Measurements from ENCODE around the gene ACSS1.

- TF ChIP-seq, protein P1, sequence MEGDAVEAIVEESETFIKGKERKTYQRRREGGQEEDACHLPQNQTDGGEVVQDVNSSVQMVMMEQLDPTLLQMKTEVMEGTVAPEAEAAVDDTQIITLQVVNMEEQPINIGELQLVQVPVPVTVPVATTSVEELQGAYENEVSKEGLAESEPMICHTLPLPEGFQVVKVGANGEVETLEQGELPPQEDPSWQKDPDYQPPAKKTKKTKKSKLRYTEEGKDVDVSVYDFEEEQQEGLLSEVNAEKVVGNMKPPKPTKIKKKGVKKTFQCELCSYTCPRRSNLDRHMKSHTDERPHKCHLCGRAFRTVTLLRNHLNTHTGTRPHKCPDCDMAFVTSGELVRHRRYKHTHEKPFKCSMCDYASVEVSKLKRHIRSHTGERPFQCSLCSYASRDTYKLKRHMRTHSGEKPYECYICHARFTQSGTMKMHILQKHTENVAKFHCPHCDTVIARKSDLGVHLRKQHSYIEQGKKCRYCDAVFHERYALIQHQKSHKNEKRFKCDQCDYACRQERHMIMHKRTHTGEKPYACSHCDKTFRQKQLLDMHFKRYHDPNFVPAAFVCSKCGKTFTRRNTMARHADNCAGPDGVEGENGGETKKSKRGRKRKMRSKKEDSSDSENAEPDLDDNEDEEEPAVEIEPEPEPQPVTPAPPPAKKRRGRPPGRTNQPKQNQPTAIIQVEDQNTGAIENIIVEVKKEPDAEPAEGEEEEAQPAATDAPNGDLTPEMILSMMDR (conservative IDR thresholded peaks at IDR 0.05; ENCODE audit: low read depth, low read length), result no peak
- TF ChIP-seq EZH2 (IDR thresholded peaks at IDR 0.05; ENCODE audit: low read length, unreplicated experiment), result no peak
Measured at GRCh38 chr20:25089662-25090061, 31.7 kb upstream of the ACSS1 start.
